ENCODE measurements around the gene LMNTD1. TPM values are rescaled to one million over a fixed set of nuclear protein-coding genes. Genes with fewer than 3 reads are reported as not detected.

Gene LMNTD1
- total RNA-seq, 2 donors from 2014 or later = not detected

DNA sequence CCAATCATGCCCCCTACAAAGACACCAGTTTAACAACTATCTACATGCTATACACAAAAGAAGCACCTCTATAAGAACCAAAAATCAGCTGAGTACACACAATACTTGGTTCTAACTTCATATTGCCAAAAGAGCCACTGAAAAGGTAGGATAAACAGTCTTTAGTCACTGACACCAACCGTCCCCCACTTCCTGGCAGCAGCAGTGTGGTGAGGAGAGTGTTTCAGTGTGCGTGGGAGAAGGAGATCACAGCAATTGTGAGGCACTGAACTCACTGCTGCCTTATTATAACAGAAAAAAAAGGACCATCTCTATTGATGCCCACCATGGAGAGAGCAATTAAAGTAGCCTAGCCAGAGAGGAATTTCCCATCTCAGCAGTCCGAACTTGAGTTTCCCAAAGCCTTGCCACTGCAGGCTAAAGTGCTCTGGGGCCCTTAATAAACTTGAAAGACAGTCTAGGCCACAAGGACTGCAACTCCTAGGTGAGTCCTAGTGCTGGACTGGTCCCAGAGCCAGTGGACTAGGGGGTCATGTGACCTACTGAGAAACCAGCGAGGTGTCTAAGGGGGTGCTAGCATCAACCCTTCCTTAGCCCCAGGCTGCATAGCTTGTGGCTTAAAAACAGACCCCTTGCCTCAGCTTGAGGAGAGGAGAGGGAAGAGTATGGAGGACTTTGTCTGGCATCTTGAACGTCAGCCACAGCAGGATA is 37.1 kb upstream of the LMNTD1 start:
- no peak for ATAC-seq (ENCODE audit: insufficient number of reproducible peaks, low FRiP score, low read depth)
- TF ChIP-seq, protein P1, sequence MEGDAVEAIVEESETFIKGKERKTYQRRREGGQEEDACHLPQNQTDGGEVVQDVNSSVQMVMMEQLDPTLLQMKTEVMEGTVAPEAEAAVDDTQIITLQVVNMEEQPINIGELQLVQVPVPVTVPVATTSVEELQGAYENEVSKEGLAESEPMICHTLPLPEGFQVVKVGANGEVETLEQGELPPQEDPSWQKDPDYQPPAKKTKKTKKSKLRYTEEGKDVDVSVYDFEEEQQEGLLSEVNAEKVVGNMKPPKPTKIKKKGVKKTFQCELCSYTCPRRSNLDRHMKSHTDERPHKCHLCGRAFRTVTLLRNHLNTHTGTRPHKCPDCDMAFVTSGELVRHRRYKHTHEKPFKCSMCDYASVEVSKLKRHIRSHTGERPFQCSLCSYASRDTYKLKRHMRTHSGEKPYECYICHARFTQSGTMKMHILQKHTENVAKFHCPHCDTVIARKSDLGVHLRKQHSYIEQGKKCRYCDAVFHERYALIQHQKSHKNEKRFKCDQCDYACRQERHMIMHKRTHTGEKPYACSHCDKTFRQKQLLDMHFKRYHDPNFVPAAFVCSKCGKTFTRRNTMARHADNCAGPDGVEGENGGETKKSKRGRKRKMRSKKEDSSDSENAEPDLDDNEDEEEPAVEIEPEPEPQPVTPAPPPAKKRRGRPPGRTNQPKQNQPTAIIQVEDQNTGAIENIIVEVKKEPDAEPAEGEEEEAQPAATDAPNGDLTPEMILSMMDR (IDR thresholded peaks at IDR 0.05) = no peak
- no peak for DNase-seq (ENCODE audit: low spot score)
- H3K4me3 ChIP-seq = no peak overlapping the region
- H3K36me3 ChIP-seq = no peaks in the 10 kb centered on the region
- peaks cover 0 to 6% of the 10 kb centered on the region in 2 donors for H3K4me1 ChIP-seq (ENCODE audit: control insufficient read depth in 1 of 2, low read depth in 2 of 2)
- no peak overlapping the region for H3K27ac ChIP-seq
- no peaks in the 10 kb centered on the region for H3K27me3 ChIP-seq (replicated peaks; ENCODE audit: insufficient read depth)
- no peaks in the 10 kb centered on the region for H3K9me3 ChIP-seq

DNA sequence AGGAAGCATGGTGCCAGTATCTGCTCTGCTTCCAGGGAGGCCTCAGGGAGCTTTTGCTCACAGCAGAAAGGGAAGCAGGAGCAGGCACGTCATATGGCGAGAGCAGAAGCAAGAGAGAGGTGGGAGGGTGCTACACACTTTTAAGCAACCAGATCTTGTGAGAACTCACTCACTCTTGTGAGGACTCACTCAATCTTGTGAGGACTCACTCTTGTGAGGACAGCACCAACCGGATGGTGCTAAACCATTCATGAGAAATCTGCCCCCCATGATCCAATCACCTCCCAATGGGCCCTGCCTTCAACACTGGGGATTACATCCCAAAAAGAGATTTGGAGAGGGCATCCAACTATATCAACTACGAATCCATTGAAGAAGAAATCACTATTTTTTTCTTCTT is 34.3 kb upstream of the LMNTD1 start:
- H3K36me3 ChIP-seq = no peaks in the 10 kb centered on the region
- ATAC-seq (ENCODE audit: insufficient number of reproducible peaks, low FRiP score, low read depth) = no peak

DNA sequence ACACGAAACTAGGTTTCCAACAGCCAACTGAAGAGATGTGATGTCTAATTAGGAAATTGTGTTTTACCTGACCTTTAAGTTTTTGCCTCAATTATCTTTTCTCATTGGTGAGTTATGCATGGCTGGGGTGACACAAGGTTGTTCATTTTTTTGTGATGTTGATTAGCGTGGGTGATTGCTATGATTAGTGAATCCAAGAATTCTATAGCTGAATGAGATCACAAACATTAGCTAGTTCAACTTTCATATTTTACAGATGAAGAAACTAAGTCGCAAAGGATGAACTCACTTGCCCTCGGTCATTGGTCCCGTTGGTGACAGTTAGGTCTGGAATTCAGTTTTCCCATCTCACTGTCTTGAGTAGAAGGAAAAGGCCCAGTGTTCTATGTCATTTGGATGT is 32.6 kb upstream of the LMNTD1 start:
- no peak overlapping the region for H3K27ac ChIP-seq
- ATAC-seq (ENCODE audit: insufficient number of reproducible peaks, low FRiP score, low read depth) = no peak

More for the DNA sequence above, 34.3 kb upstream of the LMNTD1 start:
- H3K4me1 ChIP-seq (ENCODE audit: control insufficient read depth in 1 of 2, low read depth in 2 of 2) = peaks cover 0 to 15% of the 10 kb centered on the region in 2 donors
- TF ChIP-seq, protein P1 (IDR thresholded peaks at IDR 0.05) = no peak
- no peak for DNase-seq (ENCODE audit: low spot score)
- H3K27me3 ChIP-seq (replicated peaks; ENCODE audit: insufficient read depth) = no peaks in the 10 kb centered on the region
- no peak overlapping the region for H3K4me3 ChIP-seq
- H3K27ac ChIP-seq = no peak overlapping the region
- H3K9me3 ChIP-seq = no peaks in the 10 kb centered on the region

DNA sequence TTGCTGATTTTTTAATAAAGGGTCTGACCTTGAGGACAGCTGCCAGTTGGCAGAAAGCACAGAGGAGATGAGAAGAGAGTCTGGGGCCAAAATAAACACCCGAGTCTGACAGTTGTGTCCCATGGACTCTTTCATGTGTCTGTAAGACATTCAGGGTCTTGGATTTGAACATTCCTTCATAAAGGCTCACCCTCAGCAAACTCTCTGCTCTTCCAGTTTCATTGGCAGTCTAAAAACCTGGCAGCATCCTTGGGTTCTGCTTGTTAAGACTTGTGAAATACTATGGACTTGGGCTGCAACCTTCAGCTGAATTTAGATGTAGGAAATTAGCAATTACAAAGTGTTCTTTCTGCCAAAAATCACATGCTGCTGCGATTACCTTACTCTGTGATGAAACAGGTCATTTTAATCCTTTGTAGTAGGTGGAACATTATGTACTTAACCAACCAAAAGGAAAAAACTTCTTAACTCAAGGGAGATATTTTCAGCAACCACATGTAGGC is 32.0 kb upstream of the LMNTD1 start:
- Histone ChIP-seq H3K27ac (no peak overlapping the region), H3K9me3 (no peaks in the 10 kb centered on the region), H3K36me3 (no peaks in the 10 kb centered on the region), H3K27me3 (replicated peaks; ENCODE audit: insufficient read depth) (no peaks in the 10 kb centered on the region), H3K4me1 (ENCODE audit: control insufficient read depth in 1 of 2, low read depth in 2 of 2) (peaks cover 0 to 15% of the 10 kb centered on the region in 2 donors), H3K4me3 (no peak overlapping the region)
- peak; percentile 31 for ATAC-seq (ENCODE audit: insufficient number of reproducible peaks, low FRiP score, low read depth)
- TF ChIP-seq, protein P1 (IDR thresholded peaks at IDR 0.05) = no peak
- peak; percentile 8 for DNase-seq (ENCODE audit: low spot score)

More for the DNA sequence above, 32.6 kb upstream of the LMNTD1 start:
- Histone ChIP-seq H3K36me3 (no peaks in the 10 kb centered on the region), H3K4me1 (ENCODE audit: control insufficient read depth in 1 of 2, low read depth in 2 of 2) (peaks cover 0 to 15% of the 10 kb centered on the region in 2 donors), H3K9me3 (no peaks in the 10 kb centered on the region), H3K27me3 (replicated peaks; ENCODE audit: insufficient read depth) (no peaks in the 10 kb centered on the region), H3K4me3 (no peak overlapping the region)
- no peak for DNase-seq (ENCODE audit: low spot score)
- TF ChIP-seq, protein P1 (IDR thresholded peaks at IDR 0.05) = no peak

DNA sequence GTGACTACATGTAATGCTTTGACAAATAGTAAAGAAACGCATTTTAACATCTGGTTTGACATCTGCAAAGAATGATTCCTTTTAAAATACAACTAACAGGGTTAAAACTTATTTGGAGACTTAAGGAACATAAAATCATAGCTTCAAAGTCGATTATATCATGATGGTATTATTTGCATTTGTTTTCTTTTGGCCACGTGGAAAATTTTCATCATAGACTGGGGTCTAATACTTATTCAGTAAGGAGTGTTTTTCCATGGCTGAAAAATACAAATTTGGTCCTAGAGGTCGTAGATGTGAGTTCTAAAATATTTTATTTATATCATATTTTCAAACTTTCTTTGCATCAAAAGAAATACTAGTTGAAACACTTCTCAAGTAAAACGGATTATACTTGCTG is 31.5 kb upstream of the LMNTD1 start:
- ATAC-seq (ENCODE audit: insufficient number of reproducible peaks, low FRiP score, low read depth) = no peak
- no peaks in the 10 kb centered on the region for H3K36me3 ChIP-seq
- no peaks in the 10 kb centered on the region for H3K27me3 ChIP-seq (replicated peaks; ENCODE audit: insufficient read depth)
- no peak overlapping the region for H3K4me3 ChIP-seq
- H3K9me3 ChIP-seq = no peaks in the 10 kb centered on the region
- DNase-seq (ENCODE audit: low spot score) = no peak
- peaks cover 0 to 15% of the 10 kb centered on the region in 2 donors for H3K4me1 ChIP-seq (ENCODE audit: control insufficient read depth in 1 of 2, low read depth in 2 of 2)
- TF ChIP-seq, protein P1 (IDR thresholded peaks at IDR 0.05) = no peak
- no peak overlapping the region for H3K27ac ChIP-seq

Data from thoracic aorta (tissue), 2 donors.